Natural killer cell treated with Interleukin-12 subunit alpha and Interleukin-12 subunit beta and Interleukin-15 and Interleukin-18, amount 100 ng/mL, for 72 hours (primary cell): Measurements from ENCODE around the gene SNN. TPM values are rescaled to one million over a fixed set of nuclear protein-coding genes. Genes with fewer than 3 reads are reported as not detected.

Experiments
- ATAC-seq, 2 donors: fragments of 150-1000 bp; cut with Tn5 transposase in 1 of 2; sonication (Bioruptor Pico), chemical (Tn5 transposase) in 1 of 2; 2 replicates each; pipeline ENCODE4 v1.10.0; 2021
- DNase-seq: peaks from one replicate; pipeline ENCODE4 v3.0.0; 2022; ENCODE audit warnings: low spot score
- H3K27ac Mint-ChIP-seq, 2 donors: 1 replicate in 1 of 2; 2 replicates in 1 of 2; pipeline ENCODE4 v1.8.0; 2022; ENCODE audit warnings: mixed read lengths in 2 of 2, mild to moderate bottlenecking in 1 of 2, moderate library complexity in 1 of 2
- H3K27me3 Mint-ChIP-seq, 2 donors: 1 replicate in 1 of 2; 2 replicates in 1 of 2; pipeline ENCODE4 v1.8.0; 2022; ENCODE audit warnings: mixed read lengths in 2 of 2
- H3K36me3 Mint-ChIP-seq: one replicate; pipeline ENCODE4 v1.8.0; 2022; ENCODE audit warnings: mixed read lengths
- H3K4me1 Mint-ChIP-seq, 2 donors: 1 replicate in 1 of 2; 2 replicates in 1 of 2; pipeline ENCODE4 v1.8.0; 2022; ENCODE audit warnings: low read depth in 2 of 2, mixed read lengths in 2 of 2, mild to moderate bottlenecking in 1 of 2
- H3K4me3 Mint-ChIP-seq: one replicate; pipeline ENCODE4 v1.8.0; 2022; ENCODE audit warnings: mixed read lengths
- H3K9me3 Mint-ChIP-seq: 2 replicates; pipeline ENCODE4 v1.8.0; 2022; ENCODE audit warnings: mixed read lengths
- total RNA-seq, 2 donors: library from RNA; stranded (reverse); gene quantifications; one replicate each; pipeline ENCODE4 v1.2.3, GENCODE V29; 2022

Gene SNN
- total RNA-seq = 1 to 10 TPM in 1 of 2 donors, under 1 TPM in 1; 0.43 to 1.1 TPM

DNA sequence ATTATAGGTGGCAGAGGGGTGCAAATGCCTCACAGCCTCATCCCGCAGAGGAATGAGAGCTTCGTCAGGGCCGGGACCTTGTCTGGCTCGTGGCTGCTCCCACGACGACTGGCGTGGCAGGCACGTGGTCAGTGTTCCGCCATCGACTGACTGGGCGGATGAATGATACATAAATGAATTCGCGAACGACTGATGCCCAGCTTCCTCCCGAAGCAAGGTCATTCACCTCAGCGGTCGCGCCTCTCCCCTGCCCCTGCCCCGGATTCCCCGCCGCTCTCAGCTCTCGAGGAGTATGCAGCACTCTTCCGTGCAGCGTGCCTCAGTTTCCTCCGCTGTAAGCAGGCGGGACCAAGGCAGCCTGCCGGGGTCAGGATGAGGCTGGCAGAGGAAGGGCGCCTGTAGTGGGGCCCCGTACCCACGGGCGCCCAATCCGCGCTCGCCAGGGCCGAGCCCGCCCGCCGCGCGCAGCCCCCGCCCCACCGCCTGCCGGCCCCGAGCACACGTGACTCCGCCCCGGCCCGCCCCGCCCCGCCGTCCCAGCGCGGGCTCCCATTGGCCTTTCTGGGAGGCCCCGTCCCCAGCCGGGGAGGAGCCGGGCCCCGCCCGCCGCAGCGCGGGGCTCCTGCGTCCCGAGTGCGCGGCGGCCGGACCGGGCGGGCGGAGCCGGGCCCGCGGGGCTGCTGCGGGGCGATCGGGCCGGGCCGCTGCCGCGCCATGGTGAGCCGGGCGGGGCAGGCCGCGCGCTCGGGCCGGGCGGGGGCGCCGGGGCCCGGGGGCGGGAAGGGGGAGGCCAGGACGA is at the start of gene SNN:
SNN (plus strand) TSS at position 632 of the 799 bp plus-strand sequence. CDS start 7,605 bp downstream, outside the sequence.
- H3K27me3 Mint-ChIP-seq = peaks cover 0 to 2% of the 10 kb centered on the region in 2 donors
- H3K4me3 Mint-ChIP-seq = peak within 1 kb of the TSS; percentile 66
- H3K36me3 Mint-ChIP-seq = no peaks in the 10 kb centered on the region
- H3K4me1 Mint-ChIP-seq = peaks cover 24 to 29% of the 10 kb centered on the region in 2 donors
- DNase-seq (peak; percentile 86), ATAC-seq (peak; percentile 94 to 98)
- H3K27ac Mint-ChIP-seq = no peak within 1 kb of the TSS
- H3K9me3 Mint-ChIP-seq = no peaks in the 10 kb centered on the region

DNA sequence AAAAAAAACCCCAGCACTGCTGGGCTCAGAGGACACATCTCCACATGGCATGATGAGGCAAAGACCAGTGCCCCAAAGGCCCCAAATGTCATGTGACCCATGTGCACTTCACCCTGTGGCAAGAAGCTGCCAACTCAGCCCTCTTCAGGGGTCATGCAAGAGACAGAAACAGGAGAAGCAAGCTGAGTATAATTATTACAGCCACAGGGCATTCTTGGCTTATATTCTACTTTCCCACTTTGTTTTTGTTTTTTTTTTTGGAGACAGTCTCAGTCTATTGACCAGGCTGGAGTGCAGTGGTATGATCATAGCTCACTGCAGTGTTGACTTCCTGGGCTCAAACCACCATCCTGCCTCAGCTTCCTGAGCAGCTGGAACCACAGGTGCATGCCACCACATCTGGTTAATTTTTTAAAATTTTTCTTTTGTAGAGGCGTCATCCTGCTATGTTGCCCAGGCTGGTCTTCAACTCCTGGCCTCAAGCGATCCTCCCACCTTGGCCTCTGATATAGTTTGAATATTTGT is 48.9 kb upstream of the SNN start:
- Mint-ChIP-seq H3K27me3 (no peaks in the 10 kb centered on the region), H3K27ac (peak overlapping the region; percentile 44 to 70), H3K4me3 (peak overlapping the region; percentile 53), H3K36me3 (no peaks in the 10 kb centered on the region), H3K9me3 (peaks cover 3% of the 10 kb centered on the region), H3K4me1 (peaks cover 37 to 46% of the 10 kb centered on the region in 2 donors)
- ATAC-seq = peak; percentile 55 to 62
- DNase-seq = no peak

GRCh38 chr16:11620243-11621003 is 47.8 kb upstream of the SNN start:
- H3K4me1 Mint-ChIP-seq = peaks cover 39 to 48% of the 10 kb centered on the region in 2 donors
- H3K4me3 Mint-ChIP-seq = peak overlapping the region; percentile 41
- DNase-seq (no peak), ATAC-seq (no peak)
- H3K9me3 Mint-ChIP-seq = peaks cover 3% of the 10 kb centered on the region
- no peaks in the 10 kb centered on the region for H3K27me3 Mint-ChIP-seq
- H3K36me3 Mint-ChIP-seq = no peaks in the 10 kb centered on the region
- peak overlapping the region; percentile 23 to 87 for H3K27ac Mint-ChIP-seq

DNA sequence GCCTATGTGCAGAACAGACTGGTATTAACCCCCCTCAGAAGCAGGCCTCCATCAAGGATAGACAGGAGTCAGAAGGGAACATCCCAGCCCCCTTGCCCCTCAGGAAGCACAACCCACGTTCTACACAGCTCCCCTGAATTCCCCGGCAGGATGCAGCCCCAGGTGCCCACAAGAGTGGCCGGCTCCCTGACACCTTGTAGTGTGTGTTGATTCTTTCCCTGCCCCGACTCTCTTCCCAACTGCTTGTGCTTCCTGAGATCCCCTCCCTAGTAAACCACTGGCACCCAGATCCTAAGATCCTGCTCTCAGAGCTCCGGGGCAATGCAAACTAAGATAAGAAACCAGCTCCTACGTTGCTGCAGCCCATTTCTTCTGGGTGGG is 46.7 kb upstream of the SNN start:
- ATAC-seq (no peak), DNase-seq (no peak)
- Mint-ChIP-seq H3K27me3 (no peaks in the 10 kb centered on the region), H3K27ac (peak overlapping the region; percentile 87 to 89), H3K36me3 (no peaks in the 10 kb centered on the region), H3K4me3 (peak overlapping the region; percentile 96), H3K9me3 (peaks cover 3% of the 10 kb centered on the region), H3K4me1 (peaks cover 39 to 48% of the 10 kb centered on the region in 2 donors)

DNA sequence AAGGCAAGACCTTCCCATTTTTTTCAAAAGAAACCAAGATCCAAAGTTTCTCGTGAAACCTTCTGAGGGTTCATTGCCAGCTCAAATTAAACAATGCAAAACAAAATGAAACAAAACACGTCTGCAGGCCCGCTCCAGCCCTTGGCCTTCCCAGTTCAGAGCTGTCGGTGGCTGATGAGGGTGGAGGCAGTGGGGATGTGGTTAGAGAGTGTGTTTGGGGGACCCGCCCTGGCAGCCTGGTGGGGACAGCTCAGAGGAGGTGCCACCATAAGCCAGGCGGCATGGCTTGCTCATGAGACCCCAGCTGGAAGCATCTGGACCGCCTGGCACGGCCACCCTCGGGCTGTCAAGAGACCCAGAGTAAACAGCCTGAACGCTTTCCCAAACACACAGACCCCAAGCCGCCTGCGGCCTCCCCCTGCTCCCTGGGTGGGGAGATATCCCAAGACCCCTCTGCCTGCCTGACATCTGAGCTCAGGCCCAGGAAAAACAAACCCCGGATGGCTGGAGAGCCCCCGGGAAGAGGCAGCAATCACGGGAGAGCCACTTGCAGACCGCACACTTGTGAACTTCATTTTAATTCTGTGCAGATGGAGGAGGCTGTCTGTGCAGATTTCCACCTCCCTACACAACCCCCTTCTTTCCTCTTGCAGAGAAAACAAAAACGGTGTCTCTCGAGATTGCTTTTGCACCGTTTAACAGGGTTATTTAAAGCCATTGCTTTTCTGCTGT is 46.2 kb upstream of the SNN start:
- ATAC-seq (peak; percentile 75 to 81), DNase-seq (no peak)
- Mint-ChIP-seq H3K27me3 (no peaks in the 10 kb centered on the region), H3K27ac (peak overlapping the region; percentile 87 to 89), H3K36me3 (no peaks in the 10 kb centered on the region), H3K4me1 (peaks cover 39 to 48% of the 10 kb centered on the region in 2 donors), H3K9me3 (peaks cover 3% of the 10 kb centered on the region), H3K4me3 (peak overlapping the region; percentile 96)

DNA sequence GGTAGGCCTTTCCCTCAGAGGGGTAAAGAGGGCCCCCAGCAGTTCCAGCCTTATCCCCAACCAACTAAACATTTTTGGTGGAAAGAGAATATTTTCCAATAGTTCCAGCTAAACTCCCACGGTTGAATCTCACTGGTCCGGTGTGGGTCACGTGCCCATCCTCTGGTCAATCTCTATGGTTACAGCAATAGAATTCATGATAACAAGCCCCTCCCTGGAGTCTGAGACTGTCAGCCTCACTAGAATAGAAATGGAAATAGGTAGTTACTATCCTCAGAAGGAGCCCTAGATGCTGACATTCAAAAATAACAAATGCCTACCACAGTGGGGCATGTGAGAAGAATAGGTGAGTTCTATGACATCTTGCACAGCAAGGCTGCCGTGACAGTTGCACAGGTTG is 44.0 kb upstream of the SNN start:
- H3K27ac Mint-ChIP-seq = peak overlapping the region; percentile 72 to 78
- H3K4me3 Mint-ChIP-seq = peak overlapping the region; percentile 72
- no peak for DNase-seq
- H3K36me3 Mint-ChIP-seq = no peaks in the 10 kb centered on the region
- no peaks in the 10 kb centered on the region for H3K27me3 Mint-ChIP-seq
- peak in 1 of 2 donors; percentile 49 for ATAC-seq
- peaks cover 39 to 44% of the 10 kb centered on the region in 2 donors for H3K4me1 Mint-ChIP-seq
- H3K9me3 Mint-ChIP-seq = peaks cover 3% of the 10 kb centered on the region

GRCh38 chr16:11624636-11625607 is 43.3 kb upstream of the SNN start:
- Mint-ChIP-seq H3K4me3 (peak overlapping the region; percentile 72), H3K36me3 (no peaks in the 10 kb centered on the region), H3K27ac (peak overlapping the region; percentile 72 to 78), H3K4me1 (peaks cover 34 to 39% of the 10 kb centered on the region in 2 donors), H3K27me3 (no peaks in the 10 kb centered on the region), H3K9me3 (peaks cover 3% of the 10 kb centered on the region)
- DNase-seq (no peak), ATAC-seq (peak; percentile 50 to 57)

DNA sequence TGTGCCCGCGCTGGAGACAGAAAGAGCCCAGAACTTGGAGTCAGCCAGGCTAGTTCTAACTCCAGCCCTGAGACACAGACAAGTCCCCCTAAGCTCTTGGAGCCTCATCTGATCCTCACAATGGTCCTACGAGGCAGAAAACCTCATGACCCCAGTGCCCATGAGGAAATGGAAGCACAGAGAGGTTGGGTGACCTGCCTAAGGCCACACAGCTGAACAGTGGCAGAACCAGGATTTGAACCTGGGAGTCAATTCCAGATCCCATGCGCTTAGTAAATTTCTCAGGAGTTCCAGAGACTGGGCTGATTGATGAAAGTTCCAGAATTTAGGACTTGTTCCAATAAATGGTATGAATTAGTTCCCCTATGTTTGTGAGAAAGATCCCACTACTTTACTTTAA is 42.5 kb upstream of the SNN start:
- Mint-ChIP-seq H3K9me3 (no peaks in the 10 kb centered on the region), H3K27me3 (no peaks in the 10 kb centered on the region), H3K4me3 (no peak overlapping the region), H3K27ac (peak overlapping the region in 1 of 2 donors; percentile 31), H3K36me3 (no peaks in the 10 kb centered on the region), H3K4me1 (peaks cover 29 to 33% of the 10 kb centered on the region in 2 donors)
- DNase-seq (no peak), ATAC-seq (no peak)

GRCh38 chr16:11626657-11627291 is 41.5 kb upstream of the SNN start:
- DNase-seq (no peak), ATAC-seq (no peak)
- H3K9me3 Mint-ChIP-seq = no peaks in the 10 kb centered on the region
- H3K4me1 Mint-ChIP-seq = peaks cover 24 to 27% of the 10 kb centered on the region in 2 donors
- no peaks in the 10 kb centered on the region for H3K36me3 Mint-ChIP-seq
- no peaks in the 10 kb centered on the region for H3K27me3 Mint-ChIP-seq
- no peak overlapping the region for H3K4me3 Mint-ChIP-seq
- peak overlapping the region in 1 of 2 donors; percentile 48 for H3K27ac Mint-ChIP-seq

DNA sequence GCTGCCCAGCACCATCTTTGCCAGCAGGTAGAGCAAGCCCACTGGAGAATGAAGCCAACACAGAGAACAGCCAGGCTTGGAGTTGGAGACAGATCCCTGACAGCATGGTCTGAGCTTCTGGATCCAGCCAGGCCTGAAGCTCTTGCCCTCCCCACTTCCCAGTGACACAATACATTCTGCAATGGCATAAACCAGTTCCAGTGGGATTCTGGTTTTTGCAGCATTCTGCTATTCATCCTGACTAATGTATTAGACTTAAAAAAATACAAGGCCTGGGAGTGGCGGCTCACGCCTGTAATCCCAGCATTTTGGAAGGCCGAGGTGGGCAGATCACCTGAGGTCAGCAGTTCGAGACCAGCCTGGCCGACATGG is 41.0 kb upstream of the SNN start:
- no peaks in the 10 kb centered on the region for H3K36me3 Mint-ChIP-seq
- no peak overlapping the region for H3K4me3 Mint-ChIP-seq
- DNase-seq = no peak
- peak overlapping the region in 1 of 2 donors; percentile 48 for H3K27ac Mint-ChIP-seq
- no peak for ATAC-seq
- H3K9me3 Mint-ChIP-seq = no peaks in the 10 kb centered on the region
- no peaks in the 10 kb centered on the region for H3K27me3 Mint-ChIP-seq
- peaks cover 21 to 22% of the 10 kb centered on the region in 2 donors for H3K4me1 Mint-ChIP-seq

- H3K4me1 Mint-ChIP-seq = peaks cover 17% of the 10 kb centered on the region in 2 donors
- H3K27ac Mint-ChIP-seq = no peak overlapping the region
- H3K4me3 Mint-ChIP-seq = no peak overlapping the region
- ATAC-seq (no peak), DNase-seq (no peak)
- H3K27me3 Mint-ChIP-seq = no peaks in the 10 kb centered on the region
- no peaks in the 10 kb centered on the region for H3K36me3 Mint-ChIP-seq
- H3K9me3 Mint-ChIP-seq = no peaks in the 10 kb centered on the region
Measured at GRCh38 chr16:11627822-11628457, 40.3 kb upstream of the SNN start.
